Suprapubic skin (tissue), 3 donors: ENCODE data around the gene NAA80.

Source experiments
- POLR2A ChIP-seq, 2 donors: fragments of 450-650 bp; IDR thresholded peaks; one replicate each; pipeline ENCODE4 v1.6.1; 2017; ENCODE audit warnings: antibody characterized with exemption in 2 of 2, mild to moderate bottlenecking in 2 of 2, moderate library complexity in 2 of 2
- TF ChIP-seq, protein P1 (sequence below), 2 donors: fragments of 200-600 bp in 1 of 2; fragments of 450-650 bp in 1 of 2; sonication (generic) in 1 of 2; IDR thresholded peaks; one replicate each; pipeline ENCODE4 v1.5.1; 2016 to 2019; ENCODE audit warnings: antibody characterized with exemption in 2 of 2, mild to moderate bottlenecking in 1 of 2, moderate library complexity in 1 of 2

DNA sequence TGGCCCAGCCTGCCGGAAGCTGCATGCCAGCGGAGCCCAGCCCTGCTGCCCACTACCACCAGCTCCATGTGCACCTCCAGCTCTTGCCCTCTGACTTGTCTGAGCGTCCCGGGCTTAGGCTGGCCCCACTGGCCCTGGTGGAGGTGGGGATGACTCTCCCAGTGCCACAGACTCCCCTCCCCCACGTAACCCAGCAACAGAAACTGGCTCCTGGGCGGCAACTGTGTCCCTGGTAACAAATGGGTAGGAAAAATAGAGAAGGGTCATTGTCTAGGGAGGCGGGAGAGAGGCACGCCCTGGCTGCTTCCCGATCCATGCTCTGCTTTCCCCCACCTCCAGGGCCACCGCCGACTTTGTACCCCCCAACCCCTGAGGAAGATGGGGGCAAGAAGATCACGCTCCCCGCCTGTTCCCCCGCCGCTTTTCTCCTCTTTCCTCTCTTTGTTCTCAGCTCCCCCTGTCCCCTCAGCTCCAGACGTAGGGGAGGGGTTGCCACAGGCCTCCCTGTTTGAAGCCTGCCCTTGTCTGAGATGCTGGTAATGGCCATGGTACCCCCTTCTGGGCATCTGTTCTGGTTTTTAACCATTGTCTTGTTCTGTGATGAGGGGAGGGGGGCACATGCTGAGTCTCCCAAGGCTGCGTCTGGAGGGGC is 41.0 kb downstream of the NAA80 start:
- TF ChIP-seq, protein P1, sequence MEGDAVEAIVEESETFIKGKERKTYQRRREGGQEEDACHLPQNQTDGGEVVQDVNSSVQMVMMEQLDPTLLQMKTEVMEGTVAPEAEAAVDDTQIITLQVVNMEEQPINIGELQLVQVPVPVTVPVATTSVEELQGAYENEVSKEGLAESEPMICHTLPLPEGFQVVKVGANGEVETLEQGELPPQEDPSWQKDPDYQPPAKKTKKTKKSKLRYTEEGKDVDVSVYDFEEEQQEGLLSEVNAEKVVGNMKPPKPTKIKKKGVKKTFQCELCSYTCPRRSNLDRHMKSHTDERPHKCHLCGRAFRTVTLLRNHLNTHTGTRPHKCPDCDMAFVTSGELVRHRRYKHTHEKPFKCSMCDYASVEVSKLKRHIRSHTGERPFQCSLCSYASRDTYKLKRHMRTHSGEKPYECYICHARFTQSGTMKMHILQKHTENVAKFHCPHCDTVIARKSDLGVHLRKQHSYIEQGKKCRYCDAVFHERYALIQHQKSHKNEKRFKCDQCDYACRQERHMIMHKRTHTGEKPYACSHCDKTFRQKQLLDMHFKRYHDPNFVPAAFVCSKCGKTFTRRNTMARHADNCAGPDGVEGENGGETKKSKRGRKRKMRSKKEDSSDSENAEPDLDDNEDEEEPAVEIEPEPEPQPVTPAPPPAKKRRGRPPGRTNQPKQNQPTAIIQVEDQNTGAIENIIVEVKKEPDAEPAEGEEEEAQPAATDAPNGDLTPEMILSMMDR (IDR thresholded peaks at IDR 0.05), result no peak
- no peak for TF ChIP-seq POLR2A (IDR thresholded peaks at IDR 0.05)
